HT-29 (cell line): Measurements from ENCODE around the gene PLAC1. TPM values are rescaled to one million over a fixed set of nuclear protein-coding genes. Genes with fewer than 3 reads are reported as not detected.
A peak's percentile ranks its signal among the peaks of the same experiment; 100 is the strongest.

Source experiments
- DNase-seq: peaks from one replicate; pipeline ENCODE4 v3.0.0-alpha.2; 2015; ENCODE audit warnings: low spot score
- total RNA-seq: library from RNA; depleted of rRNA; stranded (reverse); fragments of >200 nt; shearing (Covaris generic); gene quantifications from 2 replicates; pipeline ENCODE4 v1.2.3, GENCODE V29; 2014; rRNA removed

The PLAC1 gene, protein sequence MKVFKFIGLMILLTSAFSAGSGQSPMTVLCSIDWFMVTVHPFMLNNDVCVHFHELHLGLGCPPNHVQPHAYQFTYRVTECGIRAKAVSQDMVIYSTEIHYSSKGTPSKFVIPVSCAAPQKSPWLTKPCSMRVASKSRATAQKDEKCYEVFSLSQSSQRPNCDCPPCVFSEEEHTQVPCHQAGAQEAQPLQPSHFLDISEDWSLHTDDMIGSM
- total RNA-seq: not detected in 2 replicates

DNA sequence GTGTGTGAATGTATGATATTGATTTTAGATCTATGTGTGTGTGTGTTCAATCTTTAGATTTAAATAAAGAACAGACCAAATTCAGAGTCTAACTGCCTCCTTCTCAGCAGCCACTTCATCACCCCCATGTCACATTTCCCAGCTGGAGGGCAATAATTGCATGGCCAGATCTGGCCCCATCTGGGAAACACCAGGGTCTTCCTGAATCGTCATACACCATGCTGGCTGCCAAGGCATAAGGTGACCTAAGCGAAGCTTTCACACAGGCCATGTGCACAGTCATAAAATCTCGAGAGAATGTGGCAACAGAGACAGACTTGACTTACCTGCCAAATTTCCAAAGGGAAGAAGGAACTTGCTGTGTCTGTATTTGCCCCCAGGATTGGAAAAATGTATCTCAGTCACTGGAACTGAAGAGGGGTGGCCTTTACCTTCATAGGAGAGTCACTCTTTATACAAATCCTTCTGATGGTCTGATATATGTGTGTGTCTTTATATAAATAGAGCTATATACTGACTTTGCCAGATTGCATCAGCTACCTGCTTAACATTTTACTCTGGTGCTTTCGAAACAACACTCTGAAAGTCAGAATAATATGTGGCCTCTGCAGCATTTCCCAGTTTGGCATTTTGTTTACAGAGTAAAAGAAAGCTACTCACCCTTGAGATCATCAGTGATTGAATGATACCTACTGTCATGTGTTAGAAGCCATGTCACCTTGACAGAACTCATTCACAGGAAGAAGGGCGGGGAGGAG is at the start of gene PLAC1:
Gene PLAC1 (minus strand): TSS at position 470 of the 758 bp plus-strand sequence. CDS start 91,789 bp downstream, outside the sequence.
- DNase-seq: no peak

DNA sequence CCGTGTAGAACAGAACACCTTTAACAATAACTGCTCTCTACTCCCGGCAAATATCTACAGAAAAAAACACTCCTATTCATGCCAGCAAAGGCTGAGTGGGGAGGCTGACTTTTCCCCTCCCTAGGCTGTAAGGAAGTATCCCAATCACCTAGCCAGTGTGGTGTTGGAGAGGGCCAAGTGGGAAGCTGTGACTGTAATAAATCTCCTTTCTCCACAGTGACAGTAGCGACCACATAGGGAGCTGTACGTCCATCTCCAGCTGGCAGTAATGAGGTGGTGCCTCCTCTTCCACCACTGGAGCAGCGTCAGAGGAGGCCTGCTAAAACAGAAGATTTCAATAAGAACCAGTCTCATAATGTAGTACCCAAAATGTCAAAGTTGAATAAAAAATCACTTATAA is 47.9 kb upstream of the PLAC1 start:
- no peak for DNase-seq

DNA sequence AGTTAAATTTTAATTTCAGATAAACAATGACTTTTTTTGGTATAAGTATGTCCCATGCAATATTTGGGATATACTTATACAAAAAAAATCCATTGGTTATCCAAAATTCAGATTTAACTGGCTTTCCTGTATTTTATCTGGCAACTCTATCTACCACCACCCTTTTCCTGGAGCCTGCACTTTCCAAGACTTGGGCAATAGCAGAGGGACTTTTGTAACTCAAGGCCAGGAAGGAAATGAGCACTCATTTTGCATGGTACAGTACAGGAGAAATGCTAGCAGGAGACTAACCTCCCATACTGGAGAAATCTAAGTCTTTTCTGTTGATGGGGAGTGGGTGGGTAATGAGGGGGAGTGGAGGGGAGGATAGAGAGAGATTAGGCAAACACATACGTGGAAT is 37.7 kb upstream of the PLAC1 start:
- DNase-seq: no peak

DNA sequence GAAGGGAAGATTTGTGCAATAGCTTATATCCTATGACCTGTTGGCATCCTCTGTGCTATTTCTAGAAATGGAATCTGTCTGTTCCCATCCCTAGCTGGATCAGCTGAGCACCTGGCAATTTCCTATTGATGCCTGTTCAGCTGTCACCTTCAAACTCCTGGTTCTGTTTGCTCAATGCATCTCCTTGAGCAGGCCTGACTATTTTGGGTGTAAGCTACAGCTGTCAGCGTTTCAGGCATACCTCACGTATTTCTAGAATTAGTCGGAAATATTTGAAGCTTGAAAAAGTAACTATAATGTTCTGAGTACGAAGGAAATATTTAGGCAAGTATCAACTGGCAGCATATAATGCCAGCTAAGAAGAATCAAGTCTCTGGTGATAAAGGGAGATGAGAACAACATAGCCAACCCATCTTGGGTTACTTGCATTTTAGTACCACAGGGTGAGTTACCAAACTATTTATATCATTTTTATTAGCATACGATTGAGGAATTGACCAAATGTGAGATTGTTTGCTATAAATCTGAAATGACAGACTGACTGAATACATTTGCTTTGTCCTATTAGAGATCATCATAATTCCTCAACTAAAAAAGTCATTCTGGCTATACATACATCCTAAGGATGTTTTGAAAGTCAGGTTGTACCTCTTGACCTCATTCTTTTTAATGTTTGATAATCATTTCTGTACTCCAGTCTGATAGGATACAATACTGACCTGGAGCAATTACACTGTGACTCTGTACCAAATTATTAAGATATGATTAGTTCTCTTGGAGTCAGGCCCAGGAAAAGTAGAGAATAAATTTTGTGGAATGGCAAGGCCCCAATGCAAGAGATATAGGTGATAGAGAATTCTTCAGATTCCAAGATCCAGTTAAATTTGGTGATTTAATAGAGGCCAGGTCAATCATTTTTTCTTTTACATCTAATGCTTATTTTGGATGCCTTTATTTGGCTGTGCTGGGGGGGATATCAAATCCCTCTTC is 36.4 kb upstream of the PLAC1 start:
- no peak for DNase-seq

DNA sequence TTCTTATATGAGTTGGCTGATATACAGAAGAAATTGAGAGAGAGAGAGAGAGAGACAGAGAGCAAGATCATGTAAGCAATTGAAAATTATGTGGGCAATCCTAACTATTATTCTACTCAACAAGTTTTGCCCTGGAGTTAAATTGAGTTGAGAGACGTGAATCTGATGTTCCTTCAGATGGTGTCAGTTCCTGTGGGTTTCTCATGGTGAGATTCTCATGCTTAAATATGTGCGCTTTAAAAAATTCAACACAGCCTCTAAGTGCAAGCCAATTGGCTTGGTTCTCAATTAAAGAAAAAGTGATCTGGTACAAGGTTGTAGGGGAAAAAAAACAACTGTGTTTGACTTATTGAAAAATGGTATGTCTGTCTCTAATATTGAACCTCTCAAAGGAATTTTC is 35.4 kb upstream of the PLAC1 start:
- DNase-seq: no peak

DNA sequence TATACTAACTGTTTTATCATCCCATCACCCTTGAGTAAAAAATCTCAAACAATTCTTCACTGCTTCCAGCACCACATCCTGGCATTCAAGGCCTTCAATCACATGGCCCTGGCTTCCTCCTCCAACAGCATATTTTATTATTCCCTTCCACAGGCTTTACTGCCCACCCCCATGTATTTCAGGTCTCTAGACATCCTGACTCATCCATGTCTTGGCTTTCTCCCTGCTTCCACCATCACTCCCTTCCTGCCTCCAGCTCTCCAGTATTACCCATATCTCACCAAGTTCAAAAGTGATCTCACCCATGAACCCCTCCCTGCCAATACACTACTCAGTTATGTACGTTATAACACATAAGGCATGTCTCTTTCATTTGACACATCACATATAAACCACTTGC is 34.7 kb upstream of the PLAC1 start:
- DNase-seq: no peak

DNA sequence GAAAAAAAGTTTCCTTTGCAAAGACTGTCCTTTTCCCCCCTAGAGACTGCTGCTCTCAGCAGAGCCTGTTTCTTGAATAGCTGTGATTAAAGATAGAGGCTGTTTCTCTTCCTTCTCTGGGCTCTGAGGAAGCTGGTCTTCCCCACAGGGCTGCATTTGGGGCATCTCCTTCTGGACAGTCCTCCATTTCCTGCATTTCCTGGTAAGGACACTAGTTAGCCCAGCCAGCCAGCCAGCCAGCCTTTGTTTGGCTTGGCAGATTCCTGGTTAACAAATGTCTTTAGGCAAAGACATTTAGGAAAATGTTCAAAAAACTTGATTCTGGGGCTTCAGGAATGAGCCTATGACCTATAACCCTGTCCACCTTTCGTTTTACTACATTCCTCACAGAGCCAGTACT is 34.0 kb upstream of the PLAC1 start:
- DNase-seq: no peak

DNA sequence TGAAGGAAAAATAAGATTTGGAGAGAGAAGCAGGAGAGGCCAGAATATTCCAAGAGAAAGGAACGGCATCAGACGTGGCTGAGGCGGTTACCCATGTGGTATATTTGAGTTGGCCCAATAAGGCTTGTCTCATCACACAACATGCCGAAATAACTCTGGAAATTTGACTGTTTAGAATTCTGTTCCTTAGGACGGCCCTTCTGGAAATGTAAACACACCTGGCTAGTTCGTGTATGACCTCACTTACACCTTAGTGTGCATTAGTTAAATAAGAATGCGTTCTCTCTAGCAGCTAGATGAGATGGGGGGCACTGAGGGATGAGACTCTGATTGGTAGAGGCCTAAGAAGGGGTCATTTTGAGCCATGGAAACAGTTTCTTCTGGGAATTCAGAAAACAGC is 33.2 kb upstream of the PLAC1 start:
- no peak for DNase-seq

DNA sequence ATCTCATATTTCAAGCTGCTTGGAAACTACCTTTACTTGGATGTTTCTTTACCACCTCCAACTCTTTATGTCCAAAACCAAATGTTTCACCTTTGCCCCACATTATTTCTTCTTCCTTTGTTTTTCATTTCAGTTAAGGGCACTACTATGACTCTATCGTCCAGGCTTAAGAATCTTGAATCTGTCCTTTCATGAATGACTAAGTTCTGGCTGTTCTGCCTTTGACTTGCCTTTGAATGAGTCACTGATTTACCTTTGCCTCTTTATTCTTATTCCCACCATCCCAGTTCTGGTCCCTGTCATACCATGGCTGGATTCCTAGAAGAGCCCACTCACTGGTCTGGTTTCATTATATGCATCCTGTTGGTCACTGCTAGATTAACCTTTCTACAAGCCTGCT is 30.6 kb upstream of the PLAC1 start:
- no peak for DNase-seq

DNA sequence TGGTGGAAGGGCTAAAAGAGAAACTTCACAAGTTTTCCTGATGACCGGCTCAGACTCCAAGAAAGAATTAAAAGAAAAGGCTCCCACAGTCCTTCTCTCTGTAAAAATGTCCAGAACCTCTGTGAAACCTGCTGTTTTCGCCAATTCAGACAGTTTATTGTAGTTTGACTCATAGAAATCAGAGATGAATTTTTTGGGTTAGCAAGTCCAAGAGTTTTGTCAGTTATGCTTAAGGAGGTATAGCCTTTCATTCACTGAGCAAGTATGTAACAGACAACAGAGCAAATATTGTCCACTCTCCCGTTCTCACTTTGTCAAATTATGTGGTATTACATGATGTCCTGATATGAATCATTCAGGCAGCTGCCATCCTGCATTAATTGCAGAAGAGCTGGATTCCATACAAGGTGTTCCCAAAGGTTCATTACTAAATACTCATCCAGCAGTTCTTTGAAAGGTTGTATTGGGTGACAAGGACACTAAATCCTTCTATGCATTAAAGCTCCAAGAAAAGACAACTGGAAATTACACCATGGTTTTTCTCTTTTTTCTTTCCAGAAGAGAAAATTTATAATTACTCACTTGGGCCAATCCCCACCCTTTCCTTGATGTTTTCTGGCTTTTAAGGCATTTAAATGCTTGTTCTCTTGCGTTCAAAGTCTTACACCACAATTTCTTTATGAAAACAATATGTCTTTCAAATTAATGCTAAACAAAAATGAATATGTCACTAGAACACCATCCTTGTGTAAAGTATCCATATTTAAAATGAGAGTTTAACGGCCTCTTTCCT is 30.0 kb upstream of the PLAC1 start:
- no peak for DNase-seq

DNA sequence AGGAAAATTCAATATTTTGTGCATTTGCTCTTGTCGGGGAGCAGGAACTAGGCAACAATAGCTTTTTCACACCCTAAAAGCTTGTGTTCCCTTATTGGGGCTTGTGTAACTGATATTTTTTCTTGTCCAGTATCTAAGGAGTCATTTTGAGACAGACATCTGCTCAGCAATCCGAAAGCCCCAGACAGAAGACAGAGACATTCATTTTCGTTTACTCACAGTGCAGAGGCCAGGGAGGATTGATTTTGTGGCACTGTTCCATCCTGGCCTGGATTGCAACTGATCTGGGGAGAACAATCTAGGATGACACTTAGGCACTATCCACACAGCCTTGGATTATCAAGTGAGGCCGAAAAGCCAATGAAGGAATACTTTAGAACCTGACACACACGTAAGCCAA is 27.4 kb upstream of the PLAC1 start:
- no peak for DNase-seq

DNA sequence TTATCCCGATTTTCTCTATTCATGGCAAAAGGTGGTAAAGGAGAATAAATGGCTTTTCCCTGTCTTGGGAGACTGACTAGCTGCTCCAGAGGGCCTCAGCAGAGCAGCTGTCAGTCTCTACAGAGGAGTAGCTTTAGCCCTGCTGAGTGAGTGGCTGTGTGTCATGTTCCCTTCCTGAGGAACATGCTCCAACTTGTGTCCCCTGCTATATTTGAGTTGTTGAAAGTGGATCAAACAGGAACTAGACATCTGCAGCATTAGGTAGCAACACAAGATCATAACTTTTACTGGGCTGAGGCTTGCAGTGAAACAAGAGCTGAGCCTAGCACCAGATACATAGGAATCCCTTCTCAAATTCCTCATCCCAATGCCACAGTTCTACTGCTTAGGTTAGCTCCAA is 26.7 kb upstream of the PLAC1 start:
- no peak for DNase-seq

DNA sequence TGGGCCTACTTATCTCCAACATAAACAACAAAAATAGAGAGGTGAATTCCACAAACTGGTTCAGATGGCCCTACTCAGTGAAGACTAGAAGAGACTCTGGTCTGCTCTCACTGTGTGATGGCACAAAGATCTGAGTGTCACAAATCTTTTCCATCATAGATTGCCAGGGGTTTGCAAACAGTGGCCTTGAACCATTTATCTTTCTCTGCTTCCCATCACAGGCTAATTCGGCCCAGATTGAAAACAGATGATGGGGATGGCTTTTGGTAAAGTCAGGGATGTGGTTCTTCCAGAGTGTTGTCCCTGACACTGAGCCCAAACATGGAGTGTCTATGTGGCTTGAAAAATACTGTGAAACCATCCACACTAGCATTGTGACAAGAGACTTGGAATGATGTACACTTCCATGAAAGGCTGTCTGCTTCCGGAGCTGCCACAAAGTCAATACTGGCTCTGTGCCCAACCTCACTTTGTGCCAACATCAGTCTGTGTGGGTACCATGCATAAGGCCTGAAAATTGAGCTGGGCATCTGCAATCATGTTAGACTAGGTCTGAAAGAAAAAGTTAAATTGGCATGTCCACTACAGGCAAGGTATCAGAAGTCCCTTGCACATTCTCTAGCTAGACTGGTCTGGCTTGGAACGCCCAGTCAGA is 25.2 kb upstream of the PLAC1 start:
- DNase-seq: no peak

DNA sequence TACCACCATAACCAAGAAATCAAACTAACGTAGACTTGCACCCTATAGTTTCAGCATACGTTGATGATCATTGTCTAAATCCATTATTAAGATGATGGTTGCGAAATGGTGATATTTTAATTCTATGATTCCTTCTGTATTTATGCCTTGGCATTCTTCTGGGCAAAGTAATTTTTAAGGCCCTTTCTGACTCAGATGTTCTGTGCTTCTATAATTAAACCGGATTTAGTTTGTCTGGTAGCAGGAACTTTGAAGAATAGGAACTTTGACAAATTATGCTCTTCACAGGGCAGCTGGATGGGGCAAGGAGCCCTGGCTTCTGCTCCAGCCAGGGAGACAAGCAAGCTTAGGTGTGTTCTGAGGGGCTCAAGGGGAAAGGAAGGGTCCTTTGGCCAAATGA is 23.8 kb upstream of the PLAC1 start:
- DNase-seq: no peak

DNA sequence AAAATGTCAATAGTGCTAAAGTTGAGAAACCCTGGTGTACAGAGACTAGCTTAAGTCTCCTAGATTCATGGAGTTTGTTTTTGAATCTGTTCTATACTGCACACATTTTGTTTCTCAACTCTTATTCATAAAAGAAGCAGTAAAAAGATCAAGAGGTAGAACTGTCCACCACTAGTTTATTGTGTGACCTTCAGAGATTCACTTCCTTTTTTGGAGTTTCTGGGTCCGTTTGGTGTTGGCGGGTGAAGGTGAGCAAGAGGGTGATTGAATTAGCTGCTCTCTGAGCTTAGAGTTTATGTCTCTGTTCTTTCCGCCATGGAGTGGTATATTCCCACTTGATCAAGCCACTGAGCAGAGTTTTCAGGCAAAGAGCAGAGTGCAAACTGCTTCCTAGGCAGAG is 21.4 kb upstream of the PLAC1 start:
- DNase-seq: no peak

DNA sequence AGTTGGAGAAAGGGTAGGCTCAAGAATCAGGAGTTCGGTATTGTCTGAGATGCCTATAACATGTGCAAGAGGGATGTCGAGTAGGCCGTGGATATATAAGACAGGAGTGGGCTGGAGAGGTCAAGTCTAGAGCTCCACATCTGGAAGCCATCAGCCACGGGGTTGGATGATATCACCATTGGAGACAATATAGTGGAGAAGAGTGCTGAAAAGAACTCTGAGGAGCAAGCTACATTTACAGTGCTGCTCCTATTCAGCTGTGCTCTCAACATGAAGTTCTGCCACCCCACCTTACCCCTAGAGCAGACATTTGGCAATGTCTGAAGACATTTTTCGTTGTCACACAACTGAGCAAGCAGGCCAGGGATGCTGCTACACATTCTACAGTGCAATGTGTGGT is 20.9 kb upstream of the PLAC1 start:
- no peak for DNase-seq

DNA sequence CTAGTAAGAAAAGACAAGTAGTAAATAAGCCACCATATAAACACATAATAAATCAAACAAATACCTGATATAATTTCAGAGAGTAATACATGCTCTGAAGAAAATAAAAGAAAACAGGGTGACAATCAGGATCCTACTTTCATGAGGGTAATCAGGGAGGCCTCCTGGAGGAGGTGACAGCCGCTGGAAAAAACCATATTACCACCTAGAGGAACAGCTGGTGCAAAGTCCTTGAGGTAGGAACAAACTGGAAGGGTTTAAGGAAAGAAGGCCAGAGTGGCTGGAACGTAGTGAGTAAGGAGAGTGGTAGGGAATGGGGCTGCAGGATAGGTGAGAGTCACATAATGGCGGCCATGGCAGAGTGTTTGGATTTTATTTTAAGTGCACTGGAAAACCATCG is 19.1 kb upstream of the PLAC1 start:
- no peak for DNase-seq

DNA sequence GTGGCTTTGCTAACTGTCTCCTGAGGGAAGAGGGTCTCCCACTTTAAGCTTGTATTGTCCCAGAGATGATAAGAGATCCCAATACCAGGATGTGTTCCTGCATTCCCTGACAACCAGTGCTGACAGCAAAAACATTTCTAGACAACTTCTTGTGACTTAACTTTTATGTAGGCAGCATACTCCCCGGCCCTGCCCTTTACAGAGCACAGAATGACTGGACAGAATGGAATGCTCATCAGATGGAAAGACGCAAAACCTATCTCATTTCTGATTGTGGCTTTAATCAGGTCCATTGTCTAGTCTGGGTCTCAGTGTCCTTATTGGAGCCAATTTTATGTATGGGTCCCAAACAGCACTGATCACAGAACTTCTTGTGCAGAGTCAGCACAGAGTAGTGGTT is 18.2 kb upstream of the PLAC1 start:
- DNase-seq: peak; percentile 3

DNA sequence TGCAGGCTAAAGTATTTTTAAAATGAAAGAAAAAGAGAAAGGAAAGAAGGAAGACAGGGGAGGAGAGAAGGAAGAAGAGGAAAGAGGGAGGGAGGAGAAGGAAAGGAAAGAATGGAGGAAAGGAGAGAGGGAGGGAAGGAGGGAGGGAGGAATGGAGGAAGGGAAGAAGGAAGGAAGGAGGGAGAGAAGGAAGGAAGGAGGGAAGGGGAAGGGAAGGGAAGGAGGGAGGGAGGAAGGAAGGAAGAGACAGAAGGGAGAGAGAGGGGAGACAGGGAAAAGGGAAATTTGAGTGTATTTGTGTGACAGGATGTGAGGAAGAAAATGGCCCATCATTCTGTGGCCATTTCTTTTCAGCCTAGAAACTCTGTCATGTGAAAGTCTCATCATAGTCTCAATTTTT is 14.9 kb upstream of the PLAC1 start:
- DNase-seq: no peak

DNA sequence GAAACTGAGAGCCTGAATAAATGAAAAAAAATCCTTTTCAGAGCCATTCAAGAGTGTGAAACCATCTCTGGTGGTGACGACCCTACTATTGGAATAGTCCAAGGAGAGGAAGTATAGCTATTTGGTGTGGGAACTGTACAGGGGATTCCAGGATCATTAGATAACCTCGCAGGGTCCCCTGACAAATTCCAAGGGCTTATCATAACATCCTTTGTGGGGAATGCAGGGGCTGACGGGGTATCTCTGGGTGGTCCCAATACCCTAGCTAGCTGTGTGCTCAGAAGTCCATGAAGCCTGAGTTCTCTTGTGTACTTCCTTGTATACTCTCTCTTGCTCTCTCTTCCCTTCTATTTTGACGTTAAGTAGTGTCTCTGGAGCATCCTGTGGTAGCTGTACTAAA is 13.8 kb upstream of the PLAC1 start:
- no peak for DNase-seq

DNA sequence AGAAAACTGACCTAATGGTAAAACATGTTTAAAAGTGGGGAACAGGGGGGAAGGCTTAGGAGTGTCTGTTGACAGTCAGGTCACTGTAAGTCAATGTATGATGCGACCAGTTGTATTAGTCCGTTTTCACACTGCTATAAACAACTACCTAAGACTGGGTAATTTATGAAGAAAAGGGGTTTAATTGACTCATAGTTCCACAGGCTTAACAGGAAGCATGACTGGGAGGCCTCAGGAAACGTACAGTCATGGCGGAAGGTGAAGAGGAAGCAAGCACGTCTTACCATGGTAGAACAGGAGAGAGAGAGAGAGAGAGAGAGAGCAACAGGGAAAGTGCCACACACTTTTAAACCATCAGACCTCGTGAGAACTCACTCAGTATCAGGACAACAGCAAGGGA is 13.0 kb upstream of the PLAC1 start:
- no peak for DNase-seq
